ENCODE measurements around the gene LRRC63. TPM values are rescaled to one million over a fixed set of nuclear protein-coding genes. Genes with fewer than 3 reads are reported as not detected.
"Not testable (repeated sequence)": the region's sequence is repeated elsewhere in the genome, so short reads cannot be mapped to it uniquely, and the experiment has no call there.

The LRRC63 gene
- polyA plus RNA-seq, 1 donor from 2014 or later = not detected

DNA sequence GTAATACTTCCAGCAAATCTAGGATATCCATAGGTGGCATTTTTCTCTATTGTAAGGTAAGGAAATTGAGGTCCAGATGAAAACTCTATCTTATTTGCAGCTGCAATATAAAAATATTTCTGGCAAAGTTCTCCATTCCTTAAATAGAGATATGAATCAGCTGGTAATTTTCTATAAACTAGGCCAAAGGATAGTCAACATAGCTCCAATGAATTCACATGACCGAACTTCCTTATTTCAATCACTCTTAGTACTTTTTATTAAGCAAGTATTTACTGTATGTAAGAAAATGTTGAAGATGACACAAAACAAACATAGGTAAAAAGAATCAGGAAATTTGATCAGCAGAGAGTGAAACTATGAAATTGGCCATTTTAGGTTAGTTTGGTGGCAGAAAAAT is 16.7 kb upstream of the LRRC63 start:
- peaks cover 2% of the 10 kb centered on the region for H3K36me3 Mint-ChIP-seq
- no peaks in the 10 kb centered on the region for H3K27me3 Mint-ChIP-seq
- no peaks in the 10 kb centered on the region for H3K9me3 Mint-ChIP-seq
- H3K4me1 Mint-ChIP-seq = peaks cover 5 to 6% (median 5%) of the 10 kb centered on the region in 3 donors
- H3K4me3 Mint-ChIP-seq = no peak overlapping the region
- no peak overlapping the region for H3K27ac Mint-ChIP-seq

DNA sequence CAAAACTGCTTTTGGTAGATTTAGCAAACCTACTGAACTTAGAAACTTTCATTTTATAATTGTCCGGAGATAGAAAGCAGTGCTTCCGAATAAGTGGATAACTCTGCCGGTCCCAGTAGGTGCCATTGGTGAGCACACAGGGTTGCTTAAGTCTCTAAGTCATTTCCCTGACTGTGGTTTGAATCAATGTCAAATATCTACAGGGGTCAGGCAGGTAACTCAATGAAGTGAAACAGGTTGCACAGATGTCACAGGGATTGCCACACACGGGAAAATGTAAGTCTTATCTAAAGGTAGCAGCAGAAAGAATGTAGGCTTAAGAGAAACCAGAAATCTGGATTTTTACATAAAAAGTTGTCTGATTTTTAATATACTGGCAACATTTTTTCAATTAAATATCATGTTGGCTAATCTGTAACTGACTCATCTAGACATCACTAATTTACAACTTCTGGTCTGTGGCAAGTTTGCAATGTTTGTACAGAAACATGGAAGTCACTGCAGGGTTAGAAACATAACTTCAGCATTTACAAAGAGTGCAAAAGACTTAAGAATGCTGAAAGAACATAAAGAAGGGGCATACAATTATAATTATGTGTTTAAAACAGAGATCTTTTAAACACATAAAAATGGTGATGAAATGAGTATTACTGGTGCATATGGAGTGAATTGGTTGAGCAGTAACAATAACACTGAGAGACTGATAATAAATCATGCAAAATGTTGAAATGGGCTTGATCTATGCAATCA is 14.3 kb upstream of the LRRC63 start:
- Mint-ChIP-seq H3K4me1 (peaks cover 15 to 19% (median 17%) of the 10 kb centered on the region in 3 donors), H3K4me3 (no peak overlapping the region), H3K27ac (no peak overlapping the region), H3K36me3 (peaks cover 2% of the 10 kb centered on the region), H3K9me3 (no peaks in the 10 kb centered on the region), H3K27me3 (no peaks in the 10 kb centered on the region)

GRCh38 chr13:46198696-46199193 is 13.0 kb upstream of the LRRC63 start:
- Mint-ChIP-seq H3K27me3 (no peaks in the 10 kb centered on the region), H3K4me3 (no peak overlapping the region), H3K4me1 (peaks cover 15 to 21% (median 17%) of the 10 kb centered on the region in 3 donors), H3K9me3 (no peaks in the 10 kb centered on the region), H3K27ac (no peak overlapping the region), H3K36me3 (peaks cover 2% of the 10 kb centered on the region)

DNA sequence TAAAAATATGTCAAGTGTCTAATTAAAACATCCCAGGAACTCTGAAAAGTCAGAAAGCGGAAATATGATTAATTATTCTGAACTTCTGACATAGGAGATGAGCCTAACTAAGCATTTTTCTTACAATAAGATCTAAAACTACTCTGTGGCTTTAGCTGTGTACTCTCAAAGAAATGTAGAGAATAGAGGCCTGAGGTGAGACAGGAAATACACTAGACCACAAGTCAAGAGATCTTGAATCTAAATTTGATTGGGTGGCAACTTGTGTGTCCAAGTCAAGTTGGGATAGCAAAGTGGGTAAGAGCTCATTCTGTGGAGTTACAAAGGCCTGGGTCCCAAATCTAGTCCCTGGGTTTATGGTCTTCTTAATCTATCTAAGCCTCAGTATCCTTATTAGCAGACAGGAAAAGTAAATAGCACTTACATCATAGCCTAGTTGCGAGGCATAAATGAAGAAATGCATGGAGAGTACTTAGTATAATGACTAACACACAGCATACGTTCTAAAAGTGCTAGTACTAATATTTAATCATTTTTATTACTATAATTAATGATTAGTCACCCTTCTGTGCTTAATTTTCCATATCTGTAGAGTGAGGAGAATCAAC is 9.4 kb upstream of the LRRC63 start:
- H3K4me1 Mint-ChIP-seq = peaks cover 15 to 21% (median 17%) of the 10 kb centered on the region in 3 donors
- H3K27ac Mint-ChIP-seq = peak overlapping the region; percentile 21 to 57 (median 26)
- no peak overlapping the region for H3K4me3 Mint-ChIP-seq
- H3K9me3 Mint-ChIP-seq = no peaks in the 10 kb centered on the region
- H3K27me3 Mint-ChIP-seq = no peaks in the 10 kb centered on the region
- H3K36me3 Mint-ChIP-seq = no peaks in the 10 kb centered on the region

- no peak overlapping the region for H3K27ac Mint-ChIP-seq
- H3K27me3 Mint-ChIP-seq = no peaks in the 10 kb centered on the region
- H3K36me3 Mint-ChIP-seq = no peaks in the 10 kb centered on the region
- H3K9me3 Mint-ChIP-seq = no peaks in the 10 kb centered on the region
- peaks cover 15 to 21% (median 17%) of the 10 kb centered on the region in 3 donors for H3K4me1 Mint-ChIP-seq
- H3K4me3 Mint-ChIP-seq = no peak overlapping the region
Measured at GRCh38 chr13:46202966-46203365, 8.8 kb upstream of the LRRC63 start.

- Mint-ChIP-seq H3K27ac (no peak overlapping the region), H3K4me1 (peaks cover 4 to 15% (median 9%) of the 10 kb centered on the region in 3 donors), H3K27me3 (peaks cover 2% of the 10 kb centered on the region), H3K4me3 (no peak overlapping the region), H3K9me3 (no peaks in the 10 kb centered on the region), H3K36me3 (no peaks in the 10 kb centered on the region)
Measured at GRCh38 chr13:46206143-46206542, 5.6 kb upstream of the LRRC63 start.

DNA sequence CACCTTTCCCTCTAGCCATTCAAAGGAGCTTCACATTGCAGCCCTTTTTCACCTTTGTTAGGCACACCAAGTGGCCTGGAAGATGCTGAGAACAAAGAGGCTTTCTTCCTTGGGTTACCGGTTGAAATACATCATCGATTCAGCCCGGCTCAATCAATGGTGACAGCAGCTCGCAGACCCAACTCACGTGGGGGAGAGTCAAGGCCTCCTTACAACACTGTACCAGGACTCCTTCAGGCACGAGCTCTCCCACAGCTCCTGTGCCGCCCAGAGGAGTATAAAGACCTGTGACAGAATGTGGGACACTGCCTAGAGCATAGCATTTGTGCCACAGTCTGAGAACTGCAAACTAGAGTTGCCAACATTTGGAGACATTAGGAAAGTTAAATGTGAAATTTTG is 3.9 kb upstream of the LRRC63 start:
- H3K4me1 Mint-ChIP-seq = peaks cover 3 to 13% (median 9%) of the 10 kb centered on the region in 3 donors
- no peak overlapping the region for H3K4me3 Mint-ChIP-seq
- no peak overlapping the region for H3K27ac Mint-ChIP-seq
- no peaks in the 10 kb centered on the region for H3K36me3 Mint-ChIP-seq
- H3K27me3 Mint-ChIP-seq = peaks cover 2% of the 10 kb centered on the region
- no peaks in the 10 kb centered on the region for H3K9me3 Mint-ChIP-seq

GRCh38 chr13:46210362-46211083 is 1.2 kb upstream of the LRRC63 start:
- Mint-ChIP-seq H3K27ac (peak overlapping the region in 1 of 3 donors; percentile 27), H3K4me3 (peak overlapping the region in 3 of 4 donors; percentile 61 to 93 (median 89)), H3K9me3 (no peaks in the 10 kb centered on the region), H3K4me1 (peaks cover 5 to 13% (median 13%) of the 10 kb centered on the region in 3 donors), H3K27me3 (peaks cover 3% of the 10 kb centered on the region), H3K36me3 (no peaks in the 10 kb centered on the region)

DNA sequence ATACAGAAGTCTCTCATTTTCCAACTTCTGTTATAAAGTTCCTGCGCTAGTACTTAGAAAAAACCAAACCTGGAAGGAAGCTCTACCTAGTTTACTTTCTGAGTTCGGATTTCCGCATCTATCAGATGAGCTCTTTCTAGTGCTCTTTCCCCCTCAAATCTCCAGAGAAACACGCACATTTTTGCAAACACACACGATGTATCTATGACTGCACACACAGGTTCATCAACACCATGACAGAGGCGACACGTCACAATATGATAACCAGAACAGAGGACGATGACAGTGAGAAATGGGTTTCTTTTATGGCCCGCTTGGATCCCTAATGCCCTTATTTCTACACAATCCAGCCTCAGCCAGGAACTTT is 629 bp upstream of the LRRC63 start:
- Mint-ChIP-seq H3K27me3 (peaks cover 3% of the 10 kb centered on the region), H3K9me3 (peaks cover 0 to under 1% (median 0%) of the 10 kb centered on the region in 3 donors), H3K4me1 (peaks cover 5 to 13% (median 13%) of the 10 kb centered on the region in 3 donors), H3K4me3 (peak overlapping the region; percentile 61 to 93 (median 88)), H3K36me3 (no peaks in the 10 kb centered on the region), H3K27ac (peak overlapping the region in 2 of 3 donors; percentile 27 to 82)

DNA sequence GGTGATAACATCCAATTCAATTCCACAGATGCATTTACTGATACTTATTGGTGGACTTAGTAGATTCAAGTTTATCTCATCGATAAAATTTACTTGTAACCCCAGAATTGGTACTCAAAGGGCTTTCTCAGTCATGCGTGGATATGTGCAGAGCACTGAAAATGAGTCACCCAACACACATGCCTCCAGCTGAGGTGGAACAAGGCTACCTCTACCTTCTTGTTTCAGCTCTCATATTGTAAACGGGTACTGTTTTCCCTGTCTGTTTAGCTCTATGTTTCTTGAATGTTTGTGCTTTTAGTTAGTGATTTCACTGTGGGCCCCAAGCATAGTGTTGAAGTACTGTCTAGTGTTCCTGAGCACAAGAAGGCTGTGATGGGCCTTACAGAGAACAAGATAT is 1.5 kb downstream of the LRRC63 start:
- peak overlapping the region in 1 of 3 donors; percentile 21 for H3K27ac Mint-ChIP-seq
- peaks cover 3% of the 10 kb centered on the region for H3K36me3 Mint-ChIP-seq
- H3K4me1 Mint-ChIP-seq = peaks cover 5 to 13% (median 13%) of the 10 kb centered on the region in 3 donors
- H3K9me3 Mint-ChIP-seq = peaks cover 0 to 3% (median 3%) of the 10 kb centered on the region in 3 donors
- peaks cover 3% of the 10 kb centered on the region for H3K27me3 Mint-ChIP-seq
- H3K4me3 Mint-ChIP-seq = peak overlapping the region in 2 of 4 donors; percentile 21 to 71

- Mint-ChIP-seq H3K4me3 (peak overlapping the region in 1 of 4 donors; percentile 39), H3K4me1 (peaks cover 5 to 13% (median 13%) of the 10 kb centered on the region in 3 donors)
- not testable (repeated sequence) for H3K27ac Mint-ChIP-seq, H3K27me3 Mint-ChIP-seq, H3K9me3 Mint-ChIP-seq, H3K36me3 Mint-ChIP-seq
Measured at GRCh38 chr13:46214741-46215140, 3.0 kb downstream of the LRRC63 start.

DNA sequence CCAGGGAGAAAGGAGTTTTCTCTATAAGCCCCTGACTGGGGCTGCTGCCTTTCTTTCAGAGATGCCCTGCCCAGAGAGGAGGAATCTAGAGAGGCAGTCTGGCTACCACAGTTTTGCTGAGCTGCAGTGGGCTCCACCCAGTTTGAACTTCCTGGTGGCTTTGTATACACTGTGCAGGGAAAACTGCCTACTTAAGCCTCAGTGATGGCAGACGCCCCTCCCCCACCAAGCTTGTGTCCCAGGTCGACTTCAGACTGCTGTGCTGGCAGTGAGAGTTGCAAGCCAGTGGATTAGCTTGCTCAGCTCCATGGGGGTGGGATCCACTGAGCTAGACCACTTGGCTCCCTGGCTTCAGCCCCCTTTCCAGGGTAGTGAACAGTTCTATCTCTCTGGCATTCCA is 8.5 kb downstream of the LRRC63 start:
- peaks cover 11% of the 10 kb centered on the region for H3K36me3 Mint-ChIP-seq
- peaks cover 2 to 17% (median 14%) of the 10 kb centered on the region in 3 donors for H3K9me3 Mint-ChIP-seq
- not testable (repeated sequence) for H3K27me3 Mint-ChIP-seq, H3K27ac Mint-ChIP-seq, H3K4me3 Mint-ChIP-seq, H3K4me1 Mint-ChIP-seq

- Mint-ChIP-seq H3K9me3 (peaks cover 5 to 38% (median 17%) of the 10 kb centered on the region in 3 donors), H3K27ac (no peak overlapping the region), H3K36me3 (peaks cover 11% of the 10 kb centered on the region)
Measured at GRCh38 chr13:46229251-46229650, 17.5 kb downstream of the LRRC63 start.

GRCh38 chr13:46232281-46232680 is 20.6 kb downstream of the LRRC63 start:
- Mint-ChIP-seq H3K36me3 (peaks cover 7% of the 10 kb centered on the region), H3K9me3 (peaks cover 10 to 52% (median 22%) of the 10 kb centered on the region in 3 donors), H3K4me1 (peaks cover 0 to 1% (median 0%) of the 10 kb centered on the region in 3 donors), H3K27me3 (peaks cover 8% of the 10 kb centered on the region), H3K4me3 (no peak overlapping the region), H3K27ac (no peak overlapping the region)

More at GRCh38 chr13:46229251-46229650, 17.5 kb downstream of the LRRC63 start:
- Mint-ChIP-seq H3K4me1 (peaks cover 0 to 1% (median 0%) of the 10 kb centered on the region in 3 donors), H3K4me3 (no peak overlapping the region), H3K27me3 (peaks cover 4% of the 10 kb centered on the region)

GRCh38 chr13:46235286-46235685 is 23.6 kb downstream of the LRRC63 start:
- Mint-ChIP-seq H3K9me3 (peaks cover 18 to 51% (median 20%) of the 10 kb centered on the region in 3 donors), H3K4me3 (peak overlapping the region in 1 of 4 donors; percentile 55), H3K27ac (no peak overlapping the region), H3K4me1 (peaks cover 0 to 1% (median 0%) of the 10 kb centered on the region in 3 donors), H3K27me3 (peaks cover 11% of the 10 kb centered on the region), H3K36me3 (peaks cover 3% of the 10 kb centered on the region)
